Peyer's patch (tissue), 4 donors: ENCODE measurements around the gene ITM2C. TPM values are rescaled to one million over a fixed set of nuclear protein-coding genes. Genes with fewer than 3 reads are reported as not detected.

Experiments
- DNase-seq, 3 donors: peaks; one replicate each; pipeline ENCODE4 v3.0.0-alpha.2; 2017 to 2019
- H3K27ac ChIP-seq, 4 donors: fragments of 200-600 bp; sonication (generic); one replicate each; pipeline ENCODE4 v1.5.1; 2016 to 2019
- H3K27me3 ChIP-seq, 2 donors: fragments of 200-600 bp; sonication (generic); one replicate each; pipeline ENCODE4 v1.5.1; 2019
- H3K36me3 ChIP-seq, 3 donors: fragments of 200-600 bp; sonication (generic); one replicate each; pipeline ENCODE4 v1.5.1; 2016 to 2019
- H3K4me1 ChIP-seq, 4 donors: fragments of 200-600 bp; sonication (generic); one replicate each; pipeline ENCODE4 v1.5.1; 2016 to 2019
- H3K4me3 ChIP-seq, 4 donors: fragments of 200-600 bp; sonication (generic); 1 replicate in 3 of 4; 2 replicates in 1 of 4; pipeline ENCODE4 v1.5.1; 2016 to 2019; ENCODE audit warnings: mild to moderate bottlenecking in 1 of 4
- H3K9me3 ChIP-seq, 4 donors: fragments of 200-600 bp; sonication (generic); one replicate each; pipeline ENCODE4 v1.5.1; 2016 to 2019; ENCODE audit warnings: mild to moderate bottlenecking in 1 of 4
- POLR2A ChIP-seq, 2 donors: fragments of 450-650 bp; IDR thresholded peaks; one replicate each; pipeline ENCODE4 v1.5.1; 2017; ENCODE audit warnings: antibody characterized with exemption in 2 of 2, mild to moderate bottlenecking in 2 of 2, moderate library complexity in 2 of 2
- total RNA-seq, 4 donors: library from RNA; depleted of rRNA; stranded (reverse); fragments of >200 nt; gene quantifications; one replicate each; pipeline ENCODE4 v1.1.0, GENCODE V29; 2016
- TF ChIP-seq, protein P1 (sequence below), 6 experiments: fragments of 450-650 bp in 4 of 6; fragments of 200-600 bp in 2 of 6; sonication (generic) in 1 of 6; IDR thresholded peaks; one replicate each; pipeline ENCODE4 v1.5.1; 2017 to 2019; ENCODE audit warnings: antibody characterized with exemption in 6 of 6, mild to moderate bottlenecking in 3 of 6, moderate library complexity in 1 of 6

Gene ITM2C
- total RNA-seq, 4 donors from 2014 or later = 69.3 to 710 (median 610) TPM

DNA sequence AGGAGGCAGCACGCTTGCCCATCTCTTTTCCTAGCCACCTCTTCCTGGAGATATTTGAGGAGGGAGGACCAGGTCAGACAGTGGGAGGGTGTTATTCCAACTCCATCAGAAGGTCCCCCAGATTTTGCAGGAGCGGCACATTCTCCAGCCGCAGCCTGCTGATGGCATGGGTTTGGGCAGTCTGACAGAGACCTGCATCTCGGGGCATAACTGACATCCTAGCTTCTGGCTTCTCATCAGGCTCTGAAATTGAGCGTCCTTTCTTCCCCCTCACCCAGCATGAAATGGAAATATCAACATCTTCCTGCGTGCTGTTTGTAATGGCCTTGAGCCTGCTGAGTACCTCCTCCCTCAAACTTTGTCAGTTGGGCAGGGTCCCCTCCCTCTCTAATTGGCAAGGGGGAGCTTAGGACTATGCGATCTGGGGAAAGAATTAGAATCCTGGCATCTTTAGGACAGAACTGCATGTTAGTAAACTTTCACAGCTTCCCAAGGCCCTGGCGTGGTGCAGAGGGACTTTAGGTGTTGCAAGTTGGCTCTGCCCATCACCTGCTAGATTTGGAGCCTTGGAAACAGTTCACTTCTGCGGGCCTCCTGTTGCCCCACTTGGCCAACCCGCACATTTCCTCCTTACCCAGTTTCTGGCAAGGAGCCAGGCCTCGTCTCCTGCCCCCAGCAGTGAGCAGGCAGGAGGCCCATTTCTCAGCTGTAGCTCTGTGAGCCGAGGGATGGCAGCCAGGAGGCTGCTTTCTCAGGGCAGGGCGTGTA lies 2.2 kb downstream of the ITM2C start:
- Histone ChIP-seq H3K27me3 (no peaks in the 10 kb centered on the region), H3K9me3 (no peaks in the 10 kb centered on the region), H3K27ac (peak overlapping the region; percentile 23 to 93 (median 80)), H3K4me3 (peak overlapping the region in 2 of 4 donors; percentile 80 to 84), H3K36me3 (no peaks in the 10 kb centered on the region), H3K4me1 (peaks cover 3 to 70% (median 20%) of the 10 kb centered on the region in 4 donors)
- peak; percentile 58 to 90 (median 83) for DNase-seq
- TF ChIP-seq, protein P1, sequence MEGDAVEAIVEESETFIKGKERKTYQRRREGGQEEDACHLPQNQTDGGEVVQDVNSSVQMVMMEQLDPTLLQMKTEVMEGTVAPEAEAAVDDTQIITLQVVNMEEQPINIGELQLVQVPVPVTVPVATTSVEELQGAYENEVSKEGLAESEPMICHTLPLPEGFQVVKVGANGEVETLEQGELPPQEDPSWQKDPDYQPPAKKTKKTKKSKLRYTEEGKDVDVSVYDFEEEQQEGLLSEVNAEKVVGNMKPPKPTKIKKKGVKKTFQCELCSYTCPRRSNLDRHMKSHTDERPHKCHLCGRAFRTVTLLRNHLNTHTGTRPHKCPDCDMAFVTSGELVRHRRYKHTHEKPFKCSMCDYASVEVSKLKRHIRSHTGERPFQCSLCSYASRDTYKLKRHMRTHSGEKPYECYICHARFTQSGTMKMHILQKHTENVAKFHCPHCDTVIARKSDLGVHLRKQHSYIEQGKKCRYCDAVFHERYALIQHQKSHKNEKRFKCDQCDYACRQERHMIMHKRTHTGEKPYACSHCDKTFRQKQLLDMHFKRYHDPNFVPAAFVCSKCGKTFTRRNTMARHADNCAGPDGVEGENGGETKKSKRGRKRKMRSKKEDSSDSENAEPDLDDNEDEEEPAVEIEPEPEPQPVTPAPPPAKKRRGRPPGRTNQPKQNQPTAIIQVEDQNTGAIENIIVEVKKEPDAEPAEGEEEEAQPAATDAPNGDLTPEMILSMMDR (IDR thresholded peaks at IDR 0.05) = peak in 1 of 6 experiments; percentile 40
- no peak for TF ChIP-seq POLR2A (IDR thresholded peaks at IDR 0.05)

DNA sequence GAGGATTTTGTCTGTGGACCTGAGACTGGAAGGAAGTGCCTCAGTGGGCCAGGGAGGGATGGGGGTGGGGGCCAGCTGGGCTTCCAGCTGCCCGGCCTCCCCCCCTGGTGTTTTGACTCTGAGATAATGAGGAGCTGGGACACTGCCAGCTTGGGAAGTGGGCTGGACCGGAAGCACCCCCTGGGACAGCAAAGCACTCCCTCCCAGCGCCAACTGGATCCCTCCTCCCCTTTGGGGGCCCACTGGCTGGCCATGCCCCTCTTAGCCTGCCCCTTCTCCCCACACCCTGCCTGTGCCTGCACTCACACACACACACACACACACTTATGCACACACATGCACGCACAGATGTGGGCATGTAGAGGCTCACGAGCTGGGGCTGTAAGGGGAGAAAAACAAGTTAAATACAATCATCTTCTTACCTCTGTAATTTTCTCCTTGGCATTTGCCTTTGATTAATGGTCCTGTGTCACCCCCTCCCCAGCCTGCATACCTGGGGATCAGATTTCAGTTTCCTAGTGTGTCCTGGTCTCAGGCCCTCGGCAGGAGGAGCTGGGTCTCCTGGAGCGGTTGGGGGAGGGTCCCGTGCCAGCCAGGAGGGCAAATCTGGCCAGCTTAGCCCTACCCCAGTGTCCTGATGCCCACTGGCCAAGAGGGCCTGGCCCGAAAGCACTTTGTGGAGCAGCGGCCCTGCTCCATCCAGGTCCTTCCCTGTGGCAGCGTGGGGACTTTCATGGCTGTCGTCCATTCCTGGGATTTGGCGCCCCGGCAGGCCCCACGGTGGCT lies 3.6 kb downstream of the ITM2C start:
- Histone ChIP-seq H3K9me3 (no peaks in the 10 kb centered on the region), H3K27me3 (no peaks in the 10 kb centered on the region), H3K36me3 (peaks cover 0 to 1% (median 0%) of the 10 kb centered on the region in 3 donors), H3K27ac (peak overlapping the region in 2 of 4 donors; percentile 21 to 83), H3K4me1 (peaks cover 3 to 84% (median 30%) of the 10 kb centered on the region in 4 donors), H3K4me3 (no peak overlapping the region)
- DNase-seq = no peak
- TF ChIP-seq, protein P1 (IDR thresholded peaks at IDR 0.05) = no peak

DNA sequence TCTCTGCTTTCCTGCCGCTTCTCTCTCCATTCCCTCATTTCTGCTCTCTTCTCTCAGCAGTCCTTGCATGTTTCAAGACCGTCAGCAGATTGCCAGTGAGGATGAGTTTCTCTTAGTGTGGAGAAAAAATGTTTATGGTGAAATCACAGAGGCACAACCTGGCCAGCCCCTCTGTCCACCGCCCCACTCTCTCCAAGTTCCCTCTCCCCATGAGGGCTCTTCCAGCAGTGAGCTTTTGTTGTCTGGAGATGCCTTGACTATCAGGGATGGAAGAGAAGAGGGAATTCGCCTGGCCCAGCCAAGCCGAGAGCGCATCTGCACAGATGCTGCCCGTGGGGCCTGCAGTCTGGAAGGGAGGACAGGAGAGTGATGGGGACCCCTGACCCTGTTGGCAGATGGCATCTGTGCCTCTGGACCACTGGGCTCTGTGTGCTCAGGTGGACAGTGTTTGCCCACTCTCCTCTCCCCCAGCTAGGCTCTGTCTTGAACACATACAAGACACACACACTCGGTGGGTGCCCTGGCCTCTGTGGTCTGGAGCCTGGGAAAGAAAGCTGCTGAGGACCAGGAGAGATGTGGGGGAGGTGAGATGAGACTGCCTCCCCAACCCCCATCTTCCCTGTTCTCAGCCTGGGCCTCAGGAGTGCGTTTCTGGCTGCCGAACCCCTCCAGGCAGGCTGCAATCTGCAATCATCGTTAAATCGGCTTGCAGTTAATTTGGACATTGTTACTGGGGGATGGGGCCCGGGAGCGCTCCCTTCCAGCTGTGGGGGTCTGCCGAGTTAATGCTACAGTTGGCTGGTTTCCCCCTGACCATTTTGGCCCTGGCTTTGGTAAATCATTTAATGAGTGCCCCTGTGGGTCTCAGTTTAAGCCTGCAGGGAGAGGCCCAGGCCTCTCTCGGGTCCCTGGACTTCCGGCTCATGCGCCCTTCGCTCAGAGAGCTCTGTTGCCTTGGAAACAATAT lies 4.5 kb downstream of the ITM2C start:
- H3K4me1 ChIP-seq = peaks cover 1 to 86% (median 31%) of the 10 kb centered on the region in 4 donors
- H3K36me3 ChIP-seq = peaks cover 0 to 5% (median 0%) of the 10 kb centered on the region in 3 donors
- no peak overlapping the region for H3K4me3 ChIP-seq
- peak; percentile 13 to 42 (median 38) for DNase-seq
- peak overlapping the region in 3 of 4 donors; percentile 21 to 83 (median 38) for H3K27ac ChIP-seq
- H3K9me3 ChIP-seq = no peaks in the 10 kb centered on the region
- no peaks in the 10 kb centered on the region for H3K27me3 ChIP-seq
- TF ChIP-seq POLR2A (IDR thresholded peaks at IDR 0.05) = no peak
- TF ChIP-seq, protein P1 (IDR thresholded peaks at IDR 0.05) = no peak

DNA sequence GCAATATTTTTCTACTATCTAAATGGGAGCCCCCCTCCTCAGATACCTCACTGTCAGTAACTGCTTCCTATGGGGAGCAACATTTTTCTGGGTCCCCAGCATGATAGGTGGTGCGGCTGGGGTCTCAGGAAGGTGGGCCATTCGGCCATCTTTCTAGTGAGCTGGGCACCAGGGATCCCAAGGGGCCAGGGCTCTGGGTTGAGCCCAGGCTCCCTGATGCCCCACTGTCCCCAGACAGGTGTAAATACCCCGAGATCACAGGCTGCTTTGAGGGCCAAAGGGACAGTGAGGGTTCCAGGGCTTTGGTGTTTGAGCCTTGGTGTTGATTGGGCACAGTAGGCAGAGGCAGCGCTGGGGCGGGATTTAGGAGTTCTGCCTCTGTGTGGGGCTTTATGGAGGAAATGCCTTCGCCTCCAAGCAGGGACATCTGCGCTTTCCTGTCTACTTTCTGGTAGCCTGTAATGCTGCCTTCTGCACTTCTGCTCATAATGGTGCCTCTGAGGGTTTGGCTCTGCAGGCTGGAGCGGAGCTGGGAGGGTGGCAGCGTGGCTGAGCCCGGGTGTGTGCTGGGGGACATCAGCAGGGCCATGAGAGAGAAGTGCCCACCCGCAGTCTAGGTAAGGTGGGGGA lies 5.3 kb downstream of the ITM2C start:
- DNase-seq = peak; percentile 13 to 48 (median 45)
- peak overlapping the region; percentile 8 to 83 (median 49) for H3K27ac ChIP-seq

DNA sequence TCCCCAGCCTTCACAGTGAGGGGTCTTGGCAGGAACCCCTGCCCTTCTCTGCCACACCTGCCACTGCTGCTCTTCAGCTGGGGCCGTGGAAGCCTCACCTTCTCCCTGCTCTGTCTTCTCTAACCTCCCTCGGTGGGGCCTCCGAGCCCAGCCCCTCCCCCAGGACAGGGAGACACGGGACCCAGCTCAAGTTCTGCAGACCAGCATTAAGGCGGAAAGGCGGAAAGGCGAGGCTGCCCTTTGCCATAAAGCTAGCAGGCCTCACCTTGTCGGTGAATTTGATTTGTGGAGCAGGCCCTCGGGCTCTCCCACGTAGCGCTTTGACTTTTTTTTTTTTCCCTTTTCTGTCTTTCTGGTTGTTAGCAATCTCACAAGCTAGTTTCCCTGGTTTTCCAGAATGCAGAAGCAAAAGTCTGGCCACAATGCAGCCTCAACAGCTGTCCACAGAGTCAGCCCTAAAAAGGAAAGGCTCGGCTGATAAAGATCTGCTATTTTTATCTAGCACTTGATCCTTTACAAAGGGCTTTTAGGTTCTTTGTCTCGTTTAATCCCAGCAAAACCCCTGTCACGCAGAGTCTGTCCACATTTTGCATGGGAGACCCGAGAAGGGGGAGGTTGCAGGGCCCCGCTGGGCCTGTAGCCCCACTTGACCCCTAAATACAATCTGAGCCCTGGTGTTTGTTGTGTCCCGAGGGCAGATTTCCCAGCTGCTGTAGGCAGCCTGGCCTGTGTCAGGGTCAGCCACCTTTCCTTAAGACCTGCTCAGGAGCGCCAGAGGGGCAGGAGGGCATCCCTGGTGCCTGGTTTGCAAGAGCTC lies 6.0 kb downstream of the ITM2C start:
- DNase-seq = peak; percentile 13 to 57 (median 56)
- H3K9me3 ChIP-seq = no peaks in the 10 kb centered on the region
- peaks cover 0 to 20% (median 0%) of the 10 kb centered on the region in 3 donors for H3K36me3 ChIP-seq
- H3K27ac ChIP-seq = peak overlapping the region; percentile 8 to 83 (median 49)
- TF ChIP-seq, protein P1 (IDR thresholded peaks at IDR 0.05) = no peak
- no peak for TF ChIP-seq POLR2A (IDR thresholded peaks at IDR 0.05)
- no peaks in the 10 kb centered on the region for H3K27me3 ChIP-seq
- no peak overlapping the region for H3K4me3 ChIP-seq
- peaks cover 0 to 85% (median 35%) of the 10 kb centered on the region in 4 donors for H3K4me1 ChIP-seq

More for the DNA sequence above, 5.3 kb downstream of the ITM2C start:
- no peak overlapping the region for H3K4me3 ChIP-seq
- peaks cover 0 to 13% (median 0%) of the 10 kb centered on the region in 3 donors for H3K36me3 ChIP-seq
- no peaks in the 10 kb centered on the region for H3K27me3 ChIP-seq
- no peaks in the 10 kb centered on the region for H3K9me3 ChIP-seq
- H3K4me1 ChIP-seq = peaks cover 0 to 83% (median 36%) of the 10 kb centered on the region in 4 donors
- no peak for TF ChIP-seq POLR2A (IDR thresholded peaks at IDR 0.05)
